GM18517 (cell line): ENCODE measurements around the gene TSPYL2.
A peak's percentile ranks its signal among the peaks of the same experiment; 100 is the strongest.

ENCODE experiments used
- ATAC-seq: cut with Tn5 transposase; IDR thresholded peaks from one replicate; pipeline ENCODE4 v1.9.1; 2021; ENCODE audit warnings: mild to moderate bottlenecking, moderate library complexity; ENCODE audit not compliant: unreplicated experiment

Gene TSPYL2

DNA sequence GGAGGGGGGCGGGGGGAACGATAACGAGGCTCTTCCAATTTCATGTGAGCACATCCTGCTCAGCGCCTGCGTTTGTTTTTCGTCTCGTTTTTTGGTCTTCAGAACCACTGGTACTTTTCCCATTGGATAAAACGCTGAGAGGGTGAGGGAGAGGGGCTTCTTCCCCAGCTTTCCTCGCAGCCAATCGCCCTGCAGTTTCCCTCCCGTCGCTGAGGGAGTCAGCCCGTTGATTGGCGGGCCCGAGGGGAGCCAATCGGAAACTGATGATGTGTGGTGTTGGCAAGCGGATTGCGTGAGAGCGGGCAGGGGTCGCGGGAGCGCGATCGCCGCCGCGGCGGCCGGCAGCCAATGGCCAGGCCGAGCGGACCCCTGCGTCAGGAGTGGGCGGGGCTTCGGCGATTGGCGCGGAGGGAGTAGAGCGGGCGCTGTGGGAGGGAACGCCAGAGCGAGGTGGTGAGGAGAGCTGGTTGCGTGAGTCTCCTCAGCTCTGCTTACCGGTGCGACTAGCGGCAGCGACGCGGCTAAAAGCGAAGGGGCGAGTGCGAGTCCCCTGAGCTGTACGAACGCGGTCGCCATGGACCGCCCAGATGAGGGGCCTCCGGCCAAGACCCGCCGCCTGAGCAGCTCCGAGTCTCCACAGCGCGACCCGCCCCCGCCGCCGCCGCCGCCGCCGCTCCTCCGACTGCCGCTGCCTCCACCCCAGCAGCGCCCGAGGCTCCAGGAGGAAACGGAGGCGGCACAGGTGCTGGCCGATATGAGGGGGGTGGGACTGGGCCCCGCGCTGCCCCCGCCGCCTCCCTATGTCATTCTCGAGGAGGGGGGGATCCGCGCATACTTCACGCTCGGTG is at the start of gene TSPYL2:
Gene TSPYL2 (plus strand): TSS at position 443 of the 848 bp plus-strand sequence. CDS start 132 bp downstream, at position 575.
- ATAC-seq = peak; percentile 90

DNA sequence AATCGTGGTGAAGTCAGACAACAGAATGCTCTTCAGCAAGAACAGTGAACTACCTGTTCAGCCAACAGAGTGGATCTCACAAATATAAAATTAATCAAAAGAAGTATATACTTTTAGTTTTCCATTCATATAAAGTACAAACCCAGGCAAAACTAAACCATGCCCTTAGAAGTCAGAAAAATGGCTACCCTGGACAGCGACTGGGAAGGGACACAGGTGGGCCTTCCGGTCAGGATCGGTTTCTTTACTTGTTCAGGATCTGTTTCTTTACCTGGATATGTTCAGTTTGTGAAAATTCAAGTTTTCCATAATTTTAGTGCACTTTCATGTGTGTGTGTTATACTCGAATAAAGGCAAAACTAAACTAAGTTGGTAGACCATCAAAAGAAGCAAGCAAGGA is 46.0 kb upstream of the TSPYL2 start:
- ATAC-seq = no peak

DNA sequence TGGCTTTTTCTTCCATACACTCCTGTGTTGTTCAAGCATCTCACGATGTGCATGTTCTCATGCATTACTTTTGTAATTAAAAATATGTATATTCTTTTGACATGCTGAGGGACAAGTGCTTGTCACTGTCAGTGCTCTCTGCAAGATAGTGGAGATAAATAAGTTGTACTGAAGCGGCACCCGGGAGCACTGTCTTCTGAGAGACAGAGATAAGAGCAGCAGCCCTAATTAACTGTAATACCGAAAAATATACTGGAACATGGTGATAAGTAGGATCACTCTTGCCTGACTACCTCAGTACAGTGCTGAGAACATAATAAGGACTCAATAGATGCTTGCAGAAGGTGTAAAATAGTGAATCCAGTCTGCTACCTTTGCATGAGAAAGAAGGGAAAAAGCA is 42.9 kb upstream of the TSPYL2 start:
- ATAC-seq = no peak

DNA sequence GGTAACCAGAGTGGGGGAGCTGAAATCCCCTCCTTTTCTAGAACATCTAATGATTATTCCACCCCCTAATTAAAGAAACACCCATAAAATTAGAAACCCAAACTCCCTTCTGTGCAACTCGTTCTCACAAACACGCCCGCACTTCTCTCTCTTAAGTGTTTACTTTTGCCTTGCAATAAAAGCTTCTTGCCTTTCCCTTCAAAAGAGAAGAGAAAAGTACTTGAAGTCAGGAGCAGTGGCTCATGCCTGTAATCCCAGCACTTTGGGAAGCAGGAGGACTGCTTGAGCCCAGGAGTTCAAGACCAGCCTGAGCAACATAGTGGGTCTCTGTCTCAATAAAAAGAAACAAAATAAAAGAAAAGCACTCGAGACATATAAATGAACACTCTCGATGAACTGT is 37.2 kb upstream of the TSPYL2 start:
- no peak for ATAC-seq

DNA sequence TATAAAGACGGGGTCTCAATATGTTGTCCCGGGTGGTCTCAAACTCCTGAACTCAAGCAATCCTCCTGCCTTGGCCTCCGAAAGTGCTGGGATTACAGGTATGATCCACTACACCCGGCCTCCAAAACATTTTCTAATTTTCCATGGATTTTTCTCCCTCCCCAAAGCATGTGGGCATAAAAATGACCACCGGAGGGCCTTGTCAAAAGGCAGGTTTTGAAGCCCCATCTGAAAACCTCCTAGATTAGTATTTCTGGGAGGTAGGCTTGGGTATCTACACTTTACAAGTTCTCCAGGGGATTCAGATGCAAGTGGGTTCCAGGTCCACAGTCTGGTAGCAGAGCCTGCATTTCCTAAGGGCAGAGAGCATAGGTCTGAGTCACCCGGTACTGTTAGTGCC is 34.9 kb upstream of the TSPYL2 start:
- ATAC-seq = no peak

- ATAC-seq = no peak
Observed at GRCh38 chrX:53048169-53049126, 33.7 kb upstream of the TSPYL2 start, which contains the start of gene GPR173. Gene GPR173, plus strand, starts transcription at chrX:53048789. Its CDS starts 27,833 bp downstream, at chrX:53076622.

GRCh38 chrX:53049127-53049517 is 33.0 kb upstream of the TSPYL2 start:
- no peak for ATAC-seq

- ATAC-seq = no peak
Observed at GRCh38 chrX:53050841-53051240, 31.3 kb upstream of the TSPYL2 start.

- no peak for ATAC-seq
Observed at GRCh38 chrX:53055244-53055849, 26.8 kb upstream of the TSPYL2 start.

GRCh38 chrX:53056292-53056691 is 25.9 kb upstream of the TSPYL2 start:
- ATAC-seq = no peak

- no peak for ATAC-seq
Observed at GRCh38 chrX:53065104-53065503, 17.1 kb upstream of the TSPYL2 start.

DNA sequence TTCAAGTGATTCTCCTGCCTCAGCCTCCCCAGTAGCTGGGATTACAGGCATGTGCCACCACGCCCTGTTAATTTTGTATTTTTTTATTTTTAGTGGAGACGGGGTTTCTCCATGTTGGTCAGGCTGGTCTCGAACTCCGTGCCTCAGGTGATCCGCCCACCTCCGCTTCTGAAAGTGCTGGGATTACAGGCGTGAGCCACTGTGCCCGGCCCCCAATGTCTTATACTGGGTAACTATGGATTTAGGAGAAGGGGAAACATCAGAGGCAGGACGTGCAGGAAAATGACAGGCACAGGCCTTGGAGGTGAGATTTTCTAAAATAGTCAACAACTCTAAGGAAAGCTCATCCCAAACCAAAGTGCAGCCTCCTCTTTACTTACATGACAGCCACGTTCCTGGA is 11.1 kb upstream of the TSPYL2 start:
- no peak for ATAC-seq

- peak; percentile 78 for ATAC-seq
Observed at GRCh38 chrX:53071604-53072417, 10.4 kb upstream of the TSPYL2 start.

DNA sequence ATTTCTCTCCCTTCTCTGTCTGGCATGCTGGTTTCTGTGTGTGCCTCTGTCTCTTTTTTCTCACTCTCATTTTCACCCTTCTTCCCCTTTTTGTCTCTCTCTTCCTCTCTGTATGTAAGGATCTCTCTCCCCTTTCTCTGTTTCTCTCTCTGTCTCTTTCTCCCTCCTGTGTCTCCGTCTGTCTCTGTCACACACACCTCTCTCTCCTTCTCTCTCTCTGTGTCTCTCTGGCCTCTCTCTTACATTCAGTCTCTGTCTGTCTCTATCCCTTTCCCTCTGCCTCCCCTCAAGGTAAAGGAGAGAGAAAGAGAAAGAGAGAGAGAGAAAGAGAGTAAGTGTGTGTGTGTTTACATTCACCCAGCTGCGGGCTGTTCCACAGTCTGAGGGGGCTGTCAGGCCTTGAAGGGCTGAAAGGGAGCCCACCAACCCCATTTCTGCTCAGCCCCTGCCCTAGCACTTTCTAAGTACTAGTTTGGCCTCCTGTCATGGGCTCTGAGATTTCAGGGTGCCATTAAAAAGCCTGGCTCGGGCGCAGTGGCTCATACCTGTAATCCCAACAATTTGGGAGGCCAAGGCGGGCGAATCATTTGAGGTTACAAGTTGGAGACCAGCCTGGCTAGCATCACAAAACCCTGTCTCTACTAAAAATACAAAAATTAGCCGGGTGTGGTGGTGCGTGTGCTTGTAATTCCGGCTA is 9.6 kb upstream of the TSPYL2 start:
- ATAC-seq = no peak

- ATAC-seq = no peak
Observed at GRCh38 chrX:53073115-53073586, 9.0 kb upstream of the TSPYL2 start.

DNA sequence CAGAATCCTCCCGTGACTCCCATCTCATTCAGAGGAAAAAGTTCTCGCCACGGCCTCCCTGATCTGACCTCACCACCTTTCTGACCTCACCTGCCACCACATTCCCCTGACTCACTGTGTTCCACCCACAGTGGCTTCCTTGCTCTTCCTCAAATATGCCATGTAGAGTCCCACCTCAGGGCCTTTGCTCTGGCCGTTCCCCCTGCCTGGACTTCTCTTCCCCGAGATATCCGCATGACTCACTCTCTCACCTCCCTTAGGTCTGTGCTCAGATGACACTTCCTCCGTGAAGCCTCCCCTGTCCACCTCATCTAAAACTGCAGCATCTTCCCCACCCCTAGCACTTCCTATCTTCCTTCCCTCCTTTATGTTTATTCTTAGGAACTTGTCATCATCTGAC is 7.2 kb upstream of the TSPYL2 start:
- no peak for ATAC-seq

GRCh38 chrX:53076671-53077070 is 5.5 kb upstream of the TSPYL2 start:
- no peak for ATAC-seq

GRCh38 chrX:53077207-53078197 is 4.7 kb upstream of the TSPYL2 start:
- no peak for ATAC-seq
